ENCODE results near the gene ARRDC1.

Gene ARRDC1

GRCh38 chr9:137642118-137642601 is 36.7 kb downstream of the ARRDC1 start:
- no peak for DNase-seq

GRCh38 chr9:137642892-137643291 is 37.4 kb downstream of the ARRDC1 start:
- no peak for DNase-seq

GRCh38 chr9:137643921-137644320 is 38.4 kb downstream of the ARRDC1 start:
- no peak for DNase-seq

- DNase-seq: no peak
Measured at GRCh38 chr9:137645211-137645610, 39.7 kb downstream of the ARRDC1 start.

GRCh38 chr9:137646341-137646740 is 40.9 kb downstream of the ARRDC1 start:
- DNase-seq: no peak

- DNase-seq: no peak
Measured at GRCh38 chr9:137647096-137647714, 41.7 kb downstream of the ARRDC1 start.

- DNase-seq: peak; percentile 31
Measured at GRCh38 chr9:137648396-137648795, 42.9 kb downstream of the ARRDC1 start.

- no peak for DNase-seq
Measured at GRCh38 chr9:137649553-137649952, 44.1 kb downstream of the ARRDC1 start.

GRCh38 chr9:137650259-137650658 is 44.8 kb downstream of the ARRDC1 start:
- no peak for DNase-seq

- DNase-seq: no peak
Measured at GRCh38 chr9:137650779-137651178, 45.3 kb downstream of the ARRDC1 start.

GRCh38 chr9:137656416-137656815 is 50.9 kb downstream of the ARRDC1 start:
- no peak for DNase-seq

GRCh38 chr9:137657606-137658005 is 52.1 kb downstream of the ARRDC1 start:
- DNase-seq: no peak

- DNase-seq: no peak
Measured at GRCh38 chr9:137658781-137659180, 53.3 kb downstream of the ARRDC1 start.

GRCh38 chr9:137660144-137660543 is 54.7 kb downstream of the ARRDC1 start:
- DNase-seq: no peak

- DNase-seq: no peak
Measured at GRCh38 chr9:137663584-137663983, 58.1 kb downstream of the ARRDC1 start.

GRCh38 chr9:137664676-137665075 is 59.2 kb downstream of the ARRDC1 start:
- no peak for DNase-seq
